ENCODE results near the gene SLC45A3.
"Not testable (repeated sequence)": the region's sequence is repeated elsewhere in the genome, so short reads cannot be mapped to it uniquely, and the experiment has no call there.

Gene SLC45A3

GRCh38 chr1:205680073-205680851, at the start of gene SLC45A3:
Gene SLC45A3, minus strand, starts transcription at chr1:205680509. Its CDS starts 15,853 bp downstream, at chr1:205664656.
- DNase-seq = peak; percentile 55

- DNase-seq = no peak
These were observed 46.4 kb upstream of the SLC45A3 start for GRCh38 chr1:205726619-205727125.

- no peak for DNase-seq
These were observed 45.2 kb upstream of the SLC45A3 start for GRCh38 chr1:205725514-205725913.

GRCh38 chr1:205720740-205721139, 40.4 kb upstream of the SLC45A3 start:
- not testable (repeated sequence) for DNase-seq

- no peak for DNase-seq
These were observed 39.5 kb upstream of the SLC45A3 start for GRCh38 chr1:205719762-205720161.

- no peak for DNase-seq
These were observed 38.7 kb upstream of the SLC45A3 start for GRCh38 chr1:205719015-205719414.

- no peak for DNase-seq
These were observed 36.2 kb upstream of the SLC45A3 start for GRCh38 chr1:205716371-205717132.

GRCh38 chr1:205715628-205716027, 35.3 kb upstream of the SLC45A3 start:
- DNase-seq = no peak

- no peak for DNase-seq
These were observed 34.6 kb upstream of the SLC45A3 start for GRCh38 chr1:205714906-205715246.

GRCh38 chr1:205714190-205714905, 34.0 kb upstream of the SLC45A3 start:
- DNase-seq = no peak

- peak; percentile 61 for DNase-seq
These were observed 31.1 kb upstream of the SLC45A3 start for GRCh38 chr1:205711105-205712048.

GRCh38 chr1:205710201-205711062, 30.1 kb upstream of the SLC45A3 start:
- DNase-seq = no peak

GRCh38 chr1:205709640-205710039, 29.3 kb upstream of the SLC45A3 start:
- DNase-seq = no peak

- no peak for DNase-seq
These were observed 28.7 kb upstream of the SLC45A3 start for GRCh38 chr1:205709059-205709398.

GRCh38 chr1:205706601-205707502, 26.5 kb upstream of the SLC45A3 start:
- DNase-seq = no peak

- no peak for DNase-seq
These were observed 24.6 kb upstream of the SLC45A3 start for GRCh38 chr1:205704903-205705302.

- peak; percentile 26 for DNase-seq
These were observed 22.8 kb upstream of the SLC45A3 start for GRCh38 chr1:205703072-205703471.

- no peak for DNase-seq
These were observed 21.6 kb upstream of the SLC45A3 start for GRCh38 chr1:205701891-205702290.

GRCh38 chr1:205701420-205701819, 21.1 kb upstream of the SLC45A3 start:
- DNase-seq = no peak

- DNase-seq = no peak
These were observed 20.6 kb upstream of the SLC45A3 start for GRCh38 chr1:205700865-205701401.

Measured in DMS79 treated with DMSO at 0.1 percent for 48 hours (cell line).